C4-2B (cell line): ENCODE results near the gene NLRP5.

Experiments used
- H3K27ac ChIP-seq: fragments of 450-650 bp; 2 replicates; pipeline ENCODE4 v1.5.1; 2017
- ZFX ChIP-seq: fragments of 450-650 bp; IDR thresholded peaks from 2 replicates; pipeline ENCODE4 v1.6.1; 2017
- TF ChIP-seq, protein P1 (sequence below): fragments of 450-650 bp; conservative IDR thresholded peaks from 2 replicates; pipeline ENCODE4 v1.5.1; 2017; ENCODE audit warnings: mild to moderate bottlenecking

The NLRP5 gene

DNA sequence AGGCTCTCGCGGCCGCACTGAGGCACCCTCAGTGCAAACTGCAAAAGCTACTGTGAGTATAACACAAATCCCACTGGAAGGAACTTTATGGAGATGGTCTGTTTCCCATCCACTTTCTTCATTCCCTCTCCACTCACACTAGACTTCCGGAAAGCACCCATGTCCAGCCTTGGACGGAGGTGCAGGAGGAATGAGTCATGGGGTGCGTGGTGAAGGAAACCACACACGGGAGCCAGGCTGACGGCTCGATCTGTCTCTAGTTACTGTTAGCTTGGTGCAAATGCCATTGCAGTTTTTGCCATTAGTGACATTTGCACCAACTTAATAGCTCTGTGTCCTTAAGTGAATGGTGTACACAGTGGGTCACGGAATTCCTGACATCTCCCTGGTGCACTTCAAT, 24.4 kb upstream of the NLRP5 start:
- TF ChIP-seq, protein P1, sequence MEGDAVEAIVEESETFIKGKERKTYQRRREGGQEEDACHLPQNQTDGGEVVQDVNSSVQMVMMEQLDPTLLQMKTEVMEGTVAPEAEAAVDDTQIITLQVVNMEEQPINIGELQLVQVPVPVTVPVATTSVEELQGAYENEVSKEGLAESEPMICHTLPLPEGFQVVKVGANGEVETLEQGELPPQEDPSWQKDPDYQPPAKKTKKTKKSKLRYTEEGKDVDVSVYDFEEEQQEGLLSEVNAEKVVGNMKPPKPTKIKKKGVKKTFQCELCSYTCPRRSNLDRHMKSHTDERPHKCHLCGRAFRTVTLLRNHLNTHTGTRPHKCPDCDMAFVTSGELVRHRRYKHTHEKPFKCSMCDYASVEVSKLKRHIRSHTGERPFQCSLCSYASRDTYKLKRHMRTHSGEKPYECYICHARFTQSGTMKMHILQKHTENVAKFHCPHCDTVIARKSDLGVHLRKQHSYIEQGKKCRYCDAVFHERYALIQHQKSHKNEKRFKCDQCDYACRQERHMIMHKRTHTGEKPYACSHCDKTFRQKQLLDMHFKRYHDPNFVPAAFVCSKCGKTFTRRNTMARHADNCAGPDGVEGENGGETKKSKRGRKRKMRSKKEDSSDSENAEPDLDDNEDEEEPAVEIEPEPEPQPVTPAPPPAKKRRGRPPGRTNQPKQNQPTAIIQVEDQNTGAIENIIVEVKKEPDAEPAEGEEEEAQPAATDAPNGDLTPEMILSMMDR, result no peak
- TF ChIP-seq ZFX, result no peak
- H3K27ac ChIP-seq, result no peak overlapping the region

DNA sequence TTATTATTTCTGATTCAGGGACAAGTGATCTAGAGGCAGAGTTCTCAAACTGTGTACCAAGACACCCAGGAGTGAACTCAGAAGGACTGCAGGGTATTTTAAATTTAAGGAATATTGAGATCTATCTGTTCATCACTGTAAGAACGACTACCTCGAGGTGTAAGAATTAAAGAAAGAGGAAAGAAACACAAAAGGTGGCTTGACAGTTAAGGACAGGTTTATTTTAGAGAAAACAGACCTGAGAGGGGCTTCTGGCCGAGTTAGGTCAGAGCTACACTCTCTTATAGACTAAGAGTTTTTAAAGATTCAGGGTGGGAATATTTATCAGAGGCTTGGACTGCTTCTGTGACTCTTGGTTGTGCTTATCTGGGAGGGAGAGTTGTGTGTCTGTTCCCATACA, 12.6 kb upstream of the NLRP5 start:
- TF ChIP-seq, protein P1, result no peak
- TF ChIP-seq ZFX, result no peak
- no peak overlapping the region for H3K27ac ChIP-seq

DNA sequence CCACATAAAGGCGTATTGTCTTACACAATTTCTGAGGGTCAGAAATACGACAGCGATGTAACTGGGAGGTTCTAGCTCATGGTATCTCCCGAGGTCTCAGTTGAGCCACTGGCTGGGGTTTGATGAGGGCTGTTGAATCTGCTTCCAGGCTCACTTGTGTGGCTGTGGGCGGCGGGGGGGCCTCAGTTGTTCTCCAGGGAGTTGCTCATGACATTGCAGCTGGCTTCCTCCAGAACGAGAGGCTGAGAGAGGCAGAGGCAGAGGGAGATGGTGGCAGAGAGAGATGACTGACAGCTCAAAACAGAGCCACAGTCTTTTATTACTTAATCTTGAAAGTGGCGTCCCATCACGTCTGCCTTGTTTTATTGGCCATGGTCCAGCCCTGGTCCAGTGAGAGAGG, 6.2 kb upstream of the NLRP5 start:
- TF ChIP-seq, protein P1, result no peak
- TF ChIP-seq ZFX, result no peak
- no peak overlapping the region for H3K27ac ChIP-seq

DNA sequence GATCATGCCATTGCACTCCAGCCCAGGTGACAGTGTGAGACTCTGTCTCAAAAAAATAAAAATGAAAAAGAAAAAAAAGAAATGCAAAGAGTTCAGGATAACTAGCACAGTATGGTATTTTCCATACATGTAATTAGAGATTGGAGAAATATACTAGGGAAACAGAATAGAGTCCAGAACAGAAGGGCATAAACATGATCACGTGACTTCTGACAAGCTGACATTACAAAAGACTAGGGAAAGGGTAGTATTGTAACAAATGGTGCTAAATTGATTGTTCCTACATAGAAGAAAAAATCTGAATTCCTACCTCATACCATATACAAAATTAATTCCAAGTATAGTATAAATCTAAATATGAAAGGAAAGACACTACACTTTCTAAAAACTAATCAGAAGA, 1.3 kb upstream of the NLRP5 start:
- TF ChIP-seq, protein P1, result no peak
- TF ChIP-seq ZFX, result no peak
- H3K27ac ChIP-seq, result no peak overlapping the region

DNA sequence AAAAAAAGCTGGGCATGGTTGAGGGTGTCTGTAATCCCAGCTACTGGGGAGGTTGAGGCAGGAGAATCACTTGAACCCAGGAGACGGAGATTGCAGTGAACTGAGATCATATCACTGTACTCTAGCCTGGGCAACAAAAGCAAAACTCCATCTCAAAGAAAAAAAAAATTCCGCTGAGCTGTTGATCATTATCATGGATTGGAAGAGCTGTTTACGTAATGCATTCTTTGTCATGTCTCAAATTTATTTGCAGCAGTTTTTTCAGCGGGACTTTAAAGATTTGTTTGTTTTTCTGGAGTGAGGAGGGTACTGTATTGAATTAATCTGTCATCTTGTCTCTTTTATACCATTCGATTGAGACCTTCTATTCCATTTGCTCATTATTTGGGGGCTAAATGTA, 4.3 kb downstream of the NLRP5 start:
- TF ChIP-seq ZFX, result no peak
- TF ChIP-seq, protein P1, result no peak

DNA sequence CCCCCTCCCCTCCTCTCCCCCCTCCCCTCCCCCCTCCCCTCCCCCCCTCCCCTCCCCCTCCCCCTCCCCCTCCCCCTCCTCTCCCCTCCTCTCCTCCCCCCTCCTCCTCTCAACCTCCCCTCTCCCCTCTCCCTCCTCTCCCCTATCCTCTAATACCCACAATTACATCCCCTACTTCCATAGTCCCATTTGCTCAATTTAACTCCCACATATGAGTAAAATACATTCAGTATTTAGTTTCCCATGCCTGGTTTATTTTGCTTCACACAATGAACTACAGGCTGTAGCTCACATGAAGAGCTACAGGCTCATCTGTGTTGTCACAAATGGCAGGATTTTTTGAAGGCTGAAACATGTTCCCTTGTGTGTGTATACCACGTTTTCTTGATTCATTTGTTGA, 6.9 kb downstream of the NLRP5 start:
- TF ChIP-seq ZFX, result no peak
- TF ChIP-seq, protein P1, result no peak
- no peak overlapping the region for H3K27ac ChIP-seq

More for the DNA sequence above, 4.3 kb downstream of the NLRP5 start:
- no peak overlapping the region for H3K27ac ChIP-seq

DNA sequence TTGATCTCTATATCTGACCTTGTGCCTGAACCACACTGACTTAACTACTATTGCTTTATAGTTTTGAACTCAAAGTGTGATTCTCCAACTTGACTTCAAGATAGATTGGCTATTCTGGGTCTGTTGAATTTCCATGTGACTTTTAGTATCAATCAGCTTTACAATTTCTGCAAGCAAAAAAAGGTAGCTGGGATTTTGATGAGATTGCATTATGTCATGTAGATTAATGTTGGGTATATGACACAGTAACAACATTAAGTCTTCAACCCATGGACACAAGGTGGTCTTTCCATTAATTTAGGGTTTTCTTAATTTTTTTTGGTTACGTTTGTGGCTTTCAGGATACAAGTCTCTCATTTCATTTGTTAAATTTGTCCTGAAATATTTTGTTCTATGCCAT, 28.2 kb downstream of the NLRP5 start:
- no peak for TF ChIP-seq ZFX
- TF ChIP-seq, protein P1, result no peak
- H3K27ac ChIP-seq, result no peak overlapping the region
